Right cardiac atrium (tissue), 5 donors: ENCODE data around the gene SH3RF2. TPM values are rescaled to one million over a fixed set of nuclear protein-coding genes. Genes with fewer than 3 reads are reported as not detected.

ENCODE experiments used
- ATAC-seq, 2 donors: fragments of 200-7000 bp; cut with Tn5 transposase; one replicate each; pipeline versions ENCODE4 v1.8.0 to v1.9.1; 2020; ENCODE audit warnings: moderate library complexity in 2 of 2, mild to moderate bottlenecking in 1 of 2
- DNase-seq, 3 donors: peaks; one replicate each; pipeline ENCODE4 v3.0.0-alpha.2; 2020
- H3K27ac ChIP-seq: one replicate; pipeline ENCODE4 v1.5.1; 2013; ENCODE audit warnings: mild to moderate bottlenecking, low read length, control low read depth, moderate library complexity
- H3K27me3 ChIP-seq: one replicate; pipeline ENCODE4 v1.6.1; 2013; ENCODE audit not compliant: control insufficient read depth, insufficient read depth
- H3K4me1 ChIP-seq: one replicate; pipeline ENCODE4 v1.6.1; 2013; ENCODE audit warnings: low read length; ENCODE audit not compliant: control insufficient read depth, insufficient read depth
- H3K4me3 ChIP-seq: one replicate; pipeline ENCODE4 v1.5.1; 2013; ENCODE audit warnings: low read length, control low read depth
- H3K9me3 ChIP-seq: one replicate; pipeline ENCODE4 v1.6.1; 2013; ENCODE audit warnings: low read length; ENCODE audit not compliant: control insufficient read depth
- WGBS: extraction: QIAGEN DNeasy Blood & Tissue Kit; methylation state at CpG from one replicate; pipeline ENCODE4 v1.1.7; 2013; 5-methylcytosine and 5-hydroxymethylcytosine counted together
- intact Hi-C, 4 donors: fragments of 100-400 bp; cut with DNase I; formaldehyde crosslinking; loops; one replicate each; pipeline versions ENCODE4 v1.11.0 to v1.14.0; 2022 to 2023
- polyA plus RNA-seq: library from polyadenylated mRNA; stranded (reverse); fragments of 200-250 nt; gene quantifications from one replicate; pipeline ENCODE4 v1.2.3, GENCODE V29; 2013
- total RNA-seq, 4 donors: library from RNA; stranded (reverse); fragmentation: NEBNext Ultra II Directional; extraction: Animal tissue kit (Norgen Biotek cat#: 25700); gene quantifications; one replicate each; pipeline ENCODE4 v1.2.1, GENCODE V29; 2021
- donor health status: healthy with polysubstance abuse.
- donor health status: DM: no; HTN: yes; CAD: no.
- donor health status: DM: no; HTN: no; CAD: no.
- donor health status: DM: no; HTN: yes; CAD: no; lungs with severe emphysema.
- donor health status: DM: yes; HTN: yes; CAD: no.

SH3RF2 gene
- total and polyA plus RNA-seq, 5 donors, result 84.0 to 354 (median 151) TPM

GRCh38 chr5:145921211-145921610 is 15.2 kb upstream of the SH3RF2 start:
- DNase-seq (no peak), ATAC-seq (no peak)
- H3K9me3 ChIP-seq, result no peaks in the 10 kb centered on the region
- no peak overlapping the region for H3K4me3 ChIP-seq
- no peaks in the 10 kb centered on the region for H3K27me3 ChIP-seq
- WGBS, result 75% methylated on average over 2 of the region's 2 CpGs
- no peaks in the 10 kb centered on the region for H3K4me1 ChIP-seq
- no peak overlapping the region for H3K27ac ChIP-seq
- intact Hi-C loops, result no loop called here

- H3K4me3 ChIP-seq, result no peak overlapping the region
- no peaks in the 10 kb centered on the region for H3K4me1 ChIP-seq
- intact Hi-C loops, result no loop called here
- no peak for ATAC-seq
- no peaks in the 10 kb centered on the region for H3K27me3 ChIP-seq
- no peak overlapping the region for H3K27ac ChIP-seq
- DNase-seq, result no peak
- no peaks in the 10 kb centered on the region for H3K9me3 ChIP-seq
- 59% methylated on average over 2 of the region's 2 CpGs for WGBS
Observed at GRCh38 chr5:145922059-145922458, 14.3 kb upstream of the SH3RF2 start.

GRCh38 chr5:145923405-145923804 is 13.0 kb upstream of the SH3RF2 start:
- 93% methylated on average over 3 of the region's 3 CpGs for WGBS
- Histone ChIP-seq H3K9me3 (no peaks in the 10 kb centered on the region), H3K4me1 (no peaks in the 10 kb centered on the region), H3K4me3 (no peak overlapping the region), H3K27me3 (no peaks in the 10 kb centered on the region), H3K27ac (no peak overlapping the region)
- DNase-seq, result no peak
- ATAC-seq, result no peak
- intact Hi-C loops, result no loop called here

GRCh38 chr5:145924849-145925248 is 11.5 kb upstream of the SH3RF2 start:
- Histone ChIP-seq H3K9me3 (no peaks in the 10 kb centered on the region), H3K4me1 (no peaks in the 10 kb centered on the region), H3K27me3 (no peaks in the 10 kb centered on the region), H3K4me3 (no peak overlapping the region), H3K27ac (no peak overlapping the region)
- ATAC-seq (no peak), DNase-seq (no peak)
- intact Hi-C loops, result no loop called here
- WGBS, result 89% methylated on average over 1 of the region's 1 CpG

- Histone ChIP-seq H3K9me3 (no peaks in the 10 kb centered on the region), H3K4me3 (no peak overlapping the region), H3K27me3 (no peaks in the 10 kb centered on the region), H3K27ac (no peak overlapping the region), H3K4me1 (no peaks in the 10 kb centered on the region)
- DNase-seq (no peak), ATAC-seq (peak in 1 of 2 donors; percentile 52)
- WGBS, result 26% methylated on average over 1 of the region's 1 CpG
- intact Hi-C loops, result no loop called here
Observed at GRCh38 chr5:145925353-145925752, 11.0 kb upstream of the SH3RF2 start.

GRCh38 chr5:145925803-145926202 is 10.6 kb upstream of the SH3RF2 start:
- no peaks in the 10 kb centered on the region for H3K9me3 ChIP-seq
- ATAC-seq (no peak), DNase-seq (no peak)
- no peaks in the 10 kb centered on the region for H3K4me1 ChIP-seq
- H3K27me3 ChIP-seq, result no peaks in the 10 kb centered on the region
- no peak overlapping the region for H3K4me3 ChIP-seq
- no peak overlapping the region for H3K27ac ChIP-seq
- intact Hi-C loops, result no loop called here

- 73% methylated on average over 2 of the region's 2 CpGs for WGBS
- Histone ChIP-seq H3K4me3 (no peak overlapping the region), H3K4me1 (no peaks in the 10 kb centered on the region), H3K27ac (no peak overlapping the region), H3K27me3 (no peaks in the 10 kb centered on the region), H3K9me3 (no peaks in the 10 kb centered on the region)
- ATAC-seq, result no peak
- intact Hi-C loops, result no loop called here
- DNase-seq, result no peak
Observed at GRCh38 chr5:145931718-145932117, 4.7 kb upstream of the SH3RF2 start.

- H3K4me1 ChIP-seq, result peaks cover 4% of the 10 kb centered on the region
- intact Hi-C loops, result no loop called here
- 78% methylated on average over 5 of the region's 5 CpGs for WGBS
- DNase-seq, result no peak
- no peaks in the 10 kb centered on the region for H3K9me3 ChIP-seq
- H3K27ac ChIP-seq, result no peak overlapping the region
- ATAC-seq, result no peak
- no peaks in the 10 kb centered on the region for H3K27me3 ChIP-seq
- H3K4me3 ChIP-seq, result no peak overlapping the region
Observed at GRCh38 chr5:145934276-145934675, 2.1 kb upstream of the SH3RF2 start.

GRCh38 chr5:145937432-145938250 is 1.3 kb downstream of the SH3RF2 start:
- intact Hi-C loops, result no loop called here
- Histone ChIP-seq H3K9me3 (no peaks in the 10 kb centered on the region), H3K4me3 (peak overlapping the region; percentile 38), H3K27me3 (no peaks in the 10 kb centered on the region), H3K4me1 (peaks cover 4% of the 10 kb centered on the region), H3K27ac (no peak overlapping the region)
- ATAC-seq (peak in 1 of 2 donors; percentile 28), DNase-seq (peak in 1 of 3 donors; percentile 32)
- 56% methylated on average over 23 of the region's 23 CpGs for WGBS

- DNase-seq (no peak), ATAC-seq (no peak)
- no peak overlapping the region for H3K27ac ChIP-seq
- no peaks in the 10 kb centered on the region for H3K27me3 ChIP-seq
- no peaks in the 10 kb centered on the region for H3K9me3 ChIP-seq
- no peak overlapping the region for H3K4me3 ChIP-seq
- intact Hi-C loops, result no loop called here
- H3K4me1 ChIP-seq, result peaks cover 4% of the 10 kb centered on the region
- WGBS, result 32% methylated on average over 11 of the region's 11 CpGs
Observed at GRCh38 chr5:145938776-145939539, 2.6 kb downstream of the SH3RF2 start.

GRCh38 chr5:145939540-145940065 is 3.2 kb downstream of the SH3RF2 start:
- Histone ChIP-seq H3K4me1 (peaks cover 4% of the 10 kb centered on the region), H3K27ac (no peak overlapping the region), H3K4me3 (no peak overlapping the region), H3K27me3 (no peaks in the 10 kb centered on the region), H3K9me3 (no peaks in the 10 kb centered on the region)
- ATAC-seq (no peak), DNase-seq (no peak)
- intact Hi-C loops, result no loop called here
- 61% methylated on average over 4 of the region's 4 CpGs for WGBS
